ENCODE data around the gene IQCN. TPM values are rescaled to one million over a fixed set of nuclear protein-coding genes. Genes with fewer than 3 reads are reported as not detected.

The IQCN gene
- total and polyA plus RNA-seq, 2 of the 4 experiments (the other 2 are of a cell fraction), result 0.18 to 0.67 TPM

GRCh38 chr19:18310966-18311365 lies 36.7 kb upstream of the IQCN start:
- in situ Hi-C loops (cut with MboI; ENCODE audit: low sequenced_read_pairs) (no loop called here), intact Hi-C loops (cut with micrococcal nuclease) (no loop called here), dilution Hi-C loops (cut with HindIII; ENCODE audit: low sequenced_read_pairs, unreplicated experiment) (no loop called here)
- Histone ChIP-seq H3K4me1 (ENCODE audit: control insufficient read depth, insufficient read depth, low read length) (peaks cover 2% of the 10 kb centered on the region; the same call in 1 of the 2 replicates), H3K4ac (ENCODE audit: low read depth, low read length) (no peak overlapping the region), H2AFZ (replicated peaks; ENCODE audit: low read length, poor library complexity) (no peak overlapping the region), H4K5ac (ENCODE audit: low read depth, low read length) (no peak overlapping the region), H3K18ac (ENCODE audit: low read depth, low read length) (no peak overlapping the region), H4K91ac (ENCODE audit: insufficient read depth, low read depth, low read length) (no peak overlapping the region), H3K79me1 (ENCODE audit: low read depth in 1 of 2, low read length in 2 of 2) (peaks cover 8 to 40% of the 10 kb centered on the region in 2 experiments), H3K14ac (replicated peaks; ENCODE audit: low read depth, low read length) (no peak overlapping the region), H3K9ac (ENCODE audit: low read depth, low read length) (no peak overlapping the region), H2BK120ac (ENCODE audit: low read depth, low read length) (no peak overlapping the region), H3K27me3 (ENCODE audit: control insufficient read depth, insufficient read depth, low read length) (no peaks in the 10 kb centered on the region), H2BK5ac (ENCODE audit: low read depth, low read length, poor library complexity, severe bottlenecking) (no peak overlapping the region), H2BK20ac (ENCODE audit: low read depth, low read length) (no peak overlapping the region), H3K4me2 (ENCODE audit: low read depth, low read length) (no peak overlapping the region), H3K23ac (ENCODE audit: low read depth, low read length) (no peak overlapping the region), H2BK15ac (ENCODE audit: low read depth, low read length) (no peak overlapping the region), H2AK5ac (ENCODE audit: low read depth, low read length) (no peak overlapping the region), H3K56ac (ENCODE audit: extremely low read depth, insufficient read depth, low read length) (no peak overlapping the region), H4K8ac (ENCODE audit: low read depth in 2 of 2, low read length in 2 of 2) (no peak overlapping the region), H2AK9ac (replicated peaks; ENCODE audit: low read depth, low read length, poor library complexity) (no peak overlapping the region), H3K9me1 (ENCODE audit: insufficient read depth, low read length) (0 out of 2 replicates have a peak, but pooled peaks cover 3% of the 10 kb centered on the region), H3K36me3 (ENCODE audit: control insufficient read depth, insufficient read depth, low read length) (peaks cover 40% of the 10 kb centered on the region), H3K27ac (ENCODE audit: insufficient read depth, low read length) (no peak overlapping the region), H4K20me1 (ENCODE audit: insufficient read depth, low read length) (no peaks in the 10 kb centered on the region), H3K4me3 (ENCODE audit: insufficient read depth, low read depth, low read length) (no peak overlapping the region), H3K9me3 (ENCODE audit: control insufficient read depth, insufficient read depth, low read length) (no peaks in the 10 kb centered on the region)
- POLR2A ChIA-PET (ENCODE audit: unreplicated experiment), result no interaction called here
- no peak for ATAC-seq (ENCODE audit: low read depth)
- CTCF ChIA-PET, result no interaction called here
- whole genome bisulfite sequencing, 2 experiments (ENCODE audit: extremely low coverage in 2 of 2, insufficient read length in 1 of 2), result 98% methylated on average over 5 of the region's 13 CpGs; no CpG with 5 or more reads in 1 of the 2 experiments
- TF ChIP-seq CHD1 (IDR thresholded peaks at IDR 0.05; ENCODE audit: low read depth, low read length), result no peak
- TF ChIP-seq NFE2L2 (IDR thresholded peaks at IDR 0.05; ENCODE audit: low read depth, low read length), result no peak
- TF ChIP-seq RAD21 (IDR thresholded peaks at IDR 0.05; ENCODE audit: low read length), result no peak
- no peak for TF ChIP-seq USF2 (IDR thresholded peaks at IDR 0.05; ENCODE audit: low read depth, low read length)
- TF ChIP-seq MAFK (IDR thresholded peaks at IDR 0.05; ENCODE audit: low read depth, low read length), result no peak
- TF ChIP-seq BHLHE40 (IDR thresholded peaks at IDR 0.05; ENCODE audit: low read depth, low read length), result no peak
- no peak for TF ChIP-seq FOS (IDR thresholded peaks at IDR 0.05; ENCODE audit: low read depth, low read length)
- TF ChIP-seq, protein P1, sequence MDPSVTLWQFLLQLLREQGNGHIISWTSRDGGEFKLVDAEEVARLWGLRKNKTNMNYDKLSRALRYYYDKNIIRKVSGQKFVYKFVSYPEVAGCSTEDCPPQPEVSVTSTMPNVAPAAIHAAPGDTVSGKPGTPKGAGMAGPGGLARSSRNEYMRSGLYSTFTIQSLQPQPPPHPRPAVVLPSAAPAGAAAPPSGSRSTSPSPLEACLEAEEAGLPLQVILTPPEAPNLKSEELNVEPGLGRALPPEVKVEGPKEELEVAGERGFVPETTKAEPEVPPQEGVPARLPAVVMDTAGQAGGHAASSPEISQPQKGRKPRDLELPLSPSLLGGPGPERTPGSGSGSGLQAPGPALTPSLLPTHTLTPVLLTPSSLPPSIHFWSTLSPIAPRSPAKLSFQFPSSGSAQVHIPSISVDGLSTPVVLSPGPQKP (IDR thresholded peaks at IDR 0.05; ENCODE audit: borderline replicate concordance, low read depth, low read length), result no peak
- TF ChIP-seq, protein P2, sequence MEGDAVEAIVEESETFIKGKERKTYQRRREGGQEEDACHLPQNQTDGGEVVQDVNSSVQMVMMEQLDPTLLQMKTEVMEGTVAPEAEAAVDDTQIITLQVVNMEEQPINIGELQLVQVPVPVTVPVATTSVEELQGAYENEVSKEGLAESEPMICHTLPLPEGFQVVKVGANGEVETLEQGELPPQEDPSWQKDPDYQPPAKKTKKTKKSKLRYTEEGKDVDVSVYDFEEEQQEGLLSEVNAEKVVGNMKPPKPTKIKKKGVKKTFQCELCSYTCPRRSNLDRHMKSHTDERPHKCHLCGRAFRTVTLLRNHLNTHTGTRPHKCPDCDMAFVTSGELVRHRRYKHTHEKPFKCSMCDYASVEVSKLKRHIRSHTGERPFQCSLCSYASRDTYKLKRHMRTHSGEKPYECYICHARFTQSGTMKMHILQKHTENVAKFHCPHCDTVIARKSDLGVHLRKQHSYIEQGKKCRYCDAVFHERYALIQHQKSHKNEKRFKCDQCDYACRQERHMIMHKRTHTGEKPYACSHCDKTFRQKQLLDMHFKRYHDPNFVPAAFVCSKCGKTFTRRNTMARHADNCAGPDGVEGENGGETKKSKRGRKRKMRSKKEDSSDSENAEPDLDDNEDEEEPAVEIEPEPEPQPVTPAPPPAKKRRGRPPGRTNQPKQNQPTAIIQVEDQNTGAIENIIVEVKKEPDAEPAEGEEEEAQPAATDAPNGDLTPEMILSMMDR (conservative IDR thresholded peaks at IDR 0.05; ENCODE audit: low read depth, low read length), result no peak
- no peak for TF ChIP-seq POLR2A (IDR thresholded peaks at IDR 0.05; ENCODE audit: low read depth, low read length)
- no peak for TF ChIP-seq RCOR1 (IDR thresholded peaks at IDR 0.05; ENCODE audit: insufficient replicate concordance, low read length)
- TF ChIP-seq MAZ (IDR thresholded peaks at IDR 0.05; ENCODE audit: borderline replicate concordance, low read depth, low read length), result no peak
- BruUV-seq (replicated peaks), result no TSS peak
- DNase-seq, result no peak

All from IMR-90 (cell line).